Esophagus (tissue), 2 donors: ENCODE measurements around the gene PPM1L. TPM values are rescaled to one million over a fixed set of nuclear protein-coding genes. Genes with fewer than 3 reads are reported as not detected.
A peak's percentile ranks its signal among the peaks of the same experiment; 100 is the strongest.

Experiments used
- H3K27ac ChIP-seq, 2 donors: one replicate each; pipeline ENCODE4 v1.5.1; 2013; ENCODE audit warnings: low read depth in 2 of 2, mild to moderate bottlenecking in 2 of 2, inconsistent platforms in 1 of 2, low read length in 1 of 2, moderate library complexity in 1 of 2
- H3K27me3 ChIP-seq, 2 donors: one replicate each; pipeline ENCODE4 v1.6.1; 2013; ENCODE audit warnings: low read length in 2 of 2, control low read depth in 1 of 2, mild to moderate bottlenecking in 1 of 2; ENCODE audit not compliant: insufficient read depth in 2 of 2, control insufficient read depth in 1 of 2
- H3K36me3 ChIP-seq, 2 donors: one replicate each; pipeline ENCODE4 v1.6.1; 2013; ENCODE audit warnings: low read length in 1 of 2; ENCODE audit not compliant: control insufficient read depth in 2 of 2, insufficient read depth in 2 of 2
- H3K4me1 ChIP-seq, 2 donors: one replicate each; pipeline ENCODE4 v1.6.1; 2013; ENCODE audit warnings: low read length in 1 of 2; ENCODE audit not compliant: control insufficient read depth in 2 of 2, insufficient read depth in 2 of 2
- H3K4me3 ChIP-seq, 2 donors: one replicate each; pipeline ENCODE4 v1.5.1; 2013; ENCODE audit warnings: low read length in 2 of 2, mild to moderate bottlenecking in 2 of 2, low read depth in 1 of 2, moderate library complexity in 1 of 2
- H3K9me3 ChIP-seq, 2 donors: one replicate each; pipeline ENCODE4 v1.6.1; 2013; ENCODE audit warnings: mild to moderate bottlenecking in 2 of 2, low read depth in 1 of 2, low read length in 1 of 2, moderate library complexity in 1 of 2; ENCODE audit not compliant: control insufficient read depth in 2 of 2, insufficient read depth in 1 of 2
- WGBS, 2 donors: extraction: QIAGEN DNeasy Blood & Tissue Kit; methylation state at CpG; one replicate each; pipeline ENCODE4 v1.1.7; 2013; 5-methylcytosine and 5-hydroxymethylcytosine counted together
- polyA plus RNA-seq, 2 donors: library from polyadenylated mRNA; stranded (reverse); fragments of 200-250 nt; gene quantifications; one replicate each; pipeline ENCODE4 v1.2.3, GENCODE V29; 2013
- donor health status: healthy with polysubstance abuse.
- donor health status: Bipolar disorder and iron deficiency.

Gene PPM1L
- polyA plus RNA-seq, 2 donors, result 2.7 to 3.0 TPM

GRCh38 chr3:161070980-161071663, 315.1 kb downstream of the PPM1L start:
- 78 to 83% methylated on average over 6 of the region's 6 CpGs for WGBS, 2 donors
- Histone ChIP-seq H3K4me1 (peaks cover 0 to 2% of the 10 kb centered on the region in 2 donors), H3K9me3 (no peaks in the 10 kb centered on the region), H3K4me3 (no peak overlapping the region), H3K27ac (peak overlapping the region in 1 of 2 donors; percentile 50), H3K36me3 (no peaks in the 10 kb centered on the region), H3K27me3 (no peaks in the 10 kb centered on the region)

GRCh38 chr3:161072211-161072621, 316.2 kb downstream of the PPM1L start:
- Histone ChIP-seq H3K36me3 (no peaks in the 10 kb centered on the region), H3K9me3 (no peaks in the 10 kb centered on the region), H3K4me3 (no peak overlapping the region), H3K4me1 (peaks cover 0 to 2% of the 10 kb centered on the region in 2 donors), H3K27me3 (no peaks in the 10 kb centered on the region), H3K27ac (no peak overlapping the region)
- WGBS, 2 donors, result 81 to 83% methylated on average over 1 of the region's 1 CpG

DNA sequence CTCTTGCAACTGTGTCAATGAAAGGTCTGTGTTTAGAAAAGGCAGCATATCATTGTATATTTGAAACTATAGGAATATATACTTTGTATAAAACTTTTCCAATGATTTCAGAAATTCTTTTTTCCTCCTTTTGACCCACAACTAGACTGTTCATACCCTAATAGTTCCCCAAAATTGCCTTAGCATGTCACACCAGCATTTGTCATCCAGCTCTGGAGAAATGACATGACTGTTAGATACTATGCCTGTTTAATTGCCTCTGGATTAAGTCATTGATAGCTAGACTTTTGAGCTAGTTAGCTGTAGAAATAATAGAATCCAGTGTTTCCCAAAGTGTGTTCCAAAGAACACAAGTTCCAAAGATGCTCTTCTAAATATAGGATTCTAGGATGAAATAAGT, 316.7 kb downstream of the PPM1L start:
- Histone ChIP-seq H3K9me3 (no peaks in the 10 kb centered on the region), H3K4me3 (no peak overlapping the region), H3K36me3 (no peaks in the 10 kb centered on the region), H3K27me3 (no peaks in the 10 kb centered on the region), H3K27ac (no peak overlapping the region), H3K4me1 (peaks cover 0 to 2% of the 10 kb centered on the region in 2 donors)

- Histone ChIP-seq H3K36me3 (no peaks in the 10 kb centered on the region), H3K9me3 (no peaks in the 10 kb centered on the region), H3K4me3 (no peak overlapping the region), H3K4me1 (peaks cover 0 to 2% of the 10 kb centered on the region in 2 donors), H3K27ac (no peak overlapping the region), H3K27me3 (no peaks in the 10 kb centered on the region)
- 94 to 97% methylated on average over 1 of the region's 1 CpG for WGBS, 2 donors
These were observed 317.1 kb downstream of the PPM1L start for GRCh38 chr3:161073181-161073580.

- H3K27ac ChIP-seq, result no peak overlapping the region
- no peak overlapping the region for H3K4me3 ChIP-seq
- H3K36me3 ChIP-seq, result peaks cover 0 to 3% of the 10 kb centered on the region in 2 donors
- H3K4me1 ChIP-seq, result peaks cover 0 to 2% of the 10 kb centered on the region in 2 donors
- WGBS, 2 donors, result 48 to 49% methylated on average over 4 of the region's 4 CpGs
- H3K9me3 ChIP-seq, result no peaks in the 10 kb centered on the region
- no peaks in the 10 kb centered on the region for H3K27me3 ChIP-seq
These were observed 325.6 kb downstream of the PPM1L start for GRCh38 chr3:161081633-161082032.

DNA sequence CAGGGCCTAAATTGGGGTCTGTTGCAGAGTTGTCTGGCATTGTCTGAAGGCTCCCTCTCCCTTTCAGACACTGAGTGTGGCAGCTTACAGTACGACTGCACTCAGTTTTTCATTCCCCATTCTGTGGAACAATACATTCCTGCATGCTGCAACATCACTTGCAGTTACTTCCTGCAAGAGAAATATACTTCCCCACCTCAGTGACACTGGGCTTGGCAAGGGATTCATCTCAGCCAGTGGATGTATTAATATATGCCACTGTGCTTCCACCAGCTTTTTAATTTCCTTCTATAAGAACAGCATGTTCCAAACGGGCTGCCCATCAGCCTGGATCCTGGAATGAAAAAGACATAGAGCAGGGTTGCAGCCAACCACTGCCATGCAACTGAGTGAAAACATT, 326.0 kb downstream of the PPM1L start:
- no peaks in the 10 kb centered on the region for H3K27me3 ChIP-seq
- no peak overlapping the region for H3K4me3 ChIP-seq
- peaks cover 0 to 3% of the 10 kb centered on the region in 2 donors for H3K36me3 ChIP-seq
- 52 to 56% methylated on average over 2 of the region's 2 CpGs for WGBS, 2 donors
- no peaks in the 10 kb centered on the region for H3K9me3 ChIP-seq
- peaks cover 0 to 2% of the 10 kb centered on the region in 2 donors for H3K4me1 ChIP-seq
- H3K27ac ChIP-seq, result no peak overlapping the region

DNA sequence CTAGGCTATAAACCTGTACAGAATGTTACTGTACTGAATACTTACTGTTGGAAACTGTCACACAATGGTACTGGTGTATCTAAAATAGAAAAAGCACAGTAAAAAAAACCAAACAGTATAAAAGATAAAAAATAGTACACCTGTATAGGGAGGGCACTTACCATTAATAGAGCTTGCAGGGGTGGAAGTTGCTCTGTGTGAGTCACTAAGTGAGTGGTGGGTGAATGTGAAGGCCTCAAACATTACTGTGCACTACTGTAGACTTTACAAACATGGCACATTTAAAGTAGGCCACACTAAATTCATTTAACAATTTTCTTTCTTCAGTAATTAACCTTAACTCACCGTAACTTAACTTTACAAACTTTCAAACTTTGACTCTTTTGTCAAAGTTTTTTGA, 327.1 kb downstream of the PPM1L start:
- Histone ChIP-seq H3K9me3 (no peaks in the 10 kb centered on the region), H3K4me1 (peaks cover 0 to 2% of the 10 kb centered on the region in 2 donors), H3K36me3 (peaks cover 0 to 3% of the 10 kb centered on the region in 2 donors), H3K27ac (no peak overlapping the region), H3K27me3 (no peaks in the 10 kb centered on the region), H3K4me3 (no peak overlapping the region)
- WGBS, 2 donors, result 95 to 98% methylated on average over 1 of the region's 1 CpG

- Histone ChIP-seq H3K27ac (no peak overlapping the region), H3K4me3 (no peak overlapping the region), H3K27me3 (no peaks in the 10 kb centered on the region), H3K4me1 (peaks cover 0 to 2% of the 10 kb centered on the region in 2 donors), H3K9me3 (no peaks in the 10 kb centered on the region), H3K36me3 (peaks cover 0 to 3% of the 10 kb centered on the region in 2 donors)
- WGBS, 2 donors, result 79 to 81% methylated on average over 2 of the region's 2 CpGs
These were observed 328.2 kb downstream of the PPM1L start for GRCh38 chr3:161084277-161084676.

DNA sequence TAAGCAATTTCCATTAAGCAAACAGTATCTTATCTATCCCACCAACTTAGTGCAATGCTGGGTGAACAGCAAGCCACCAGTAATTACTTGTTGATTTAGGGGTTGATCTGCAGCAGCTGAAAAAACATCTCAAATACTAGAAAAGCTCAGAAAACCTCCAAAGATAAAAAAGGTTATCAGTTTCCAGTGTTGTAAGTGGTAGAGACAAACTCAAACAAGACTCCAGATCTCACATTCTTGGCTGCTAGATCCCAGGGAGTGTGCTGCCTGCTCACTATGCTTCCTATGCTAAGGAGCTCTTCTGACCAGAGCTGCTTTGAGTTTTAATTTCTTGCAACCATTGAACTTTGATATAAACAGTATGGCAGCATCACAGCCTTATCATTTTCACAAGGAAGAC, 337.9 kb downstream of the PPM1L start:
- Histone ChIP-seq H3K4me3 (no peak overlapping the region), H3K36me3 (no peaks in the 10 kb centered on the region), H3K27me3 (no peaks in the 10 kb centered on the region), H3K4me1 (no peaks in the 10 kb centered on the region), H3K9me3 (no peaks in the 10 kb centered on the region), H3K27ac (no peak overlapping the region)

- Histone ChIP-seq H3K27ac (no peak overlapping the region), H3K36me3 (no peaks in the 10 kb centered on the region), H3K9me3 (no peaks in the 10 kb centered on the region), H3K27me3 (no peaks in the 10 kb centered on the region), H3K4me1 (peaks cover 0 to 3% of the 10 kb centered on the region in 2 donors), H3K4me3 (no peak overlapping the region)
- WGBS, 2 donors, result 70 to 75% methylated on average over 7 of the region's 7 CpGs
These were observed 340.8 kb downstream of the PPM1L start for GRCh38 chr3:161096771-161097367.
